Glutamatergic neuron (in vitro differentiated cells): ENCODE results near the gene SIDT1. TPM values are rescaled to one million over a fixed set of nuclear protein-coding genes. Genes with fewer than 3 reads are reported as not detected.

Experiments used
- DNase-seq: peaks from one replicate; pipeline ENCODE4 v3.0.0; 2022
- H3K27ac Mint-ChIP-seq: one replicate; pipeline ENCODE4 v1.8.0; 2020; ENCODE audit warnings: mild to moderate bottlenecking, mixed read lengths, inconsistent platforms; ENCODE audit not compliant: unreplicated experiment
- H3K27me3 Mint-ChIP-seq: one replicate; pipeline ENCODE4 v1.8.0; 2020; ENCODE audit warnings: mild to moderate bottlenecking, moderate library complexity, mixed read lengths, inconsistent platforms; ENCODE audit not compliant: unreplicated experiment
- H3K36me3 Mint-ChIP-seq: one replicate; pipeline ENCODE4 v1.8.0; 2020; ENCODE audit warnings: mild to moderate bottlenecking, mixed read lengths, inconsistent platforms; ENCODE audit not compliant: unreplicated experiment
- H3K4me1 Mint-ChIP-seq: one replicate; pipeline ENCODE4 v1.8.0; 2020; ENCODE audit warnings: mild to moderate bottlenecking, low read depth, mixed read lengths, inconsistent platforms; ENCODE audit not compliant: unreplicated experiment
- H3K4me3 Mint-ChIP-seq: one replicate; pipeline ENCODE4 v1.8.0; 2020; ENCODE audit warnings: mild to moderate bottlenecking, mixed read lengths, inconsistent platforms; ENCODE audit not compliant: unreplicated experiment
- H3K9me3 Mint-ChIP-seq: one replicate; pipeline ENCODE4 v1.8.0; 2020; ENCODE audit warnings: mild to moderate bottlenecking, moderate library complexity, mixed read lengths, inconsistent platforms; ENCODE audit not compliant: unreplicated experiment
- total RNA-seq: library from RNA; stranded (reverse); fragmentation: NEBNext Ultra II Directional; extraction: Animal tissue kit (Norgen Biotek cat#: 25700); gene quantifications from one replicate; pipeline ENCODE4 v1.2.1, GENCODE V29; 2021; ENCODE audit not compliant: unreplicated experiment
- TF ChIP-seq, protein P1 (sequence below): fragments of 200-600 bp; sonication (generic); IDR thresholded peaks from one replicate; pipeline ENCODE4 v1.5.0; 2021; ENCODE audit not compliant: partially characterized antibody, unreplicated experiment

Gene SIDT1
- total RNA-seq, 1 donor from 2014 or later: not detected

DNA sequence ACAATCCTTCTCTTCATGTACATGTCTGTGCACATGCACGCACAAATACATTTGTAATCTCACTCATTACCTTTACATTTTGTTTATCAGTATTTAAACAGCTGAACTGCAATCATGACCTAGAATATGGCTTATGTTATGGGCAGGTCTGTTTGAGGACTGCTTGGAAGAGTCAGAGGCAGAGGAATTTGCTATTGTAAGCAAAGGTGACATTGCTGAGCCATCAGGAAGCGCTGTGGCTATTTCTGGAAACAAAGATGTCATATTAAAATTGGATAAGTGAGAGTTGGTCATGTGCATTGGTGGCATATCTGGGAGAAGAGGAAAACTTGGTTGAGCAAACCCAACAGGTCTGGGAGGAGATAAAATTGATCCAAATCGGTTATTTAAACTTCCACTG, 122.5 kb downstream of the SIDT1 start:
- Mint-ChIP-seq H3K36me3 (peaks cover 26% of the 10 kb centered on the region), H3K27ac (no peak overlapping the region)
- TF ChIP-seq, protein P1, sequence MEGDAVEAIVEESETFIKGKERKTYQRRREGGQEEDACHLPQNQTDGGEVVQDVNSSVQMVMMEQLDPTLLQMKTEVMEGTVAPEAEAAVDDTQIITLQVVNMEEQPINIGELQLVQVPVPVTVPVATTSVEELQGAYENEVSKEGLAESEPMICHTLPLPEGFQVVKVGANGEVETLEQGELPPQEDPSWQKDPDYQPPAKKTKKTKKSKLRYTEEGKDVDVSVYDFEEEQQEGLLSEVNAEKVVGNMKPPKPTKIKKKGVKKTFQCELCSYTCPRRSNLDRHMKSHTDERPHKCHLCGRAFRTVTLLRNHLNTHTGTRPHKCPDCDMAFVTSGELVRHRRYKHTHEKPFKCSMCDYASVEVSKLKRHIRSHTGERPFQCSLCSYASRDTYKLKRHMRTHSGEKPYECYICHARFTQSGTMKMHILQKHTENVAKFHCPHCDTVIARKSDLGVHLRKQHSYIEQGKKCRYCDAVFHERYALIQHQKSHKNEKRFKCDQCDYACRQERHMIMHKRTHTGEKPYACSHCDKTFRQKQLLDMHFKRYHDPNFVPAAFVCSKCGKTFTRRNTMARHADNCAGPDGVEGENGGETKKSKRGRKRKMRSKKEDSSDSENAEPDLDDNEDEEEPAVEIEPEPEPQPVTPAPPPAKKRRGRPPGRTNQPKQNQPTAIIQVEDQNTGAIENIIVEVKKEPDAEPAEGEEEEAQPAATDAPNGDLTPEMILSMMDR: no peak

DNA sequence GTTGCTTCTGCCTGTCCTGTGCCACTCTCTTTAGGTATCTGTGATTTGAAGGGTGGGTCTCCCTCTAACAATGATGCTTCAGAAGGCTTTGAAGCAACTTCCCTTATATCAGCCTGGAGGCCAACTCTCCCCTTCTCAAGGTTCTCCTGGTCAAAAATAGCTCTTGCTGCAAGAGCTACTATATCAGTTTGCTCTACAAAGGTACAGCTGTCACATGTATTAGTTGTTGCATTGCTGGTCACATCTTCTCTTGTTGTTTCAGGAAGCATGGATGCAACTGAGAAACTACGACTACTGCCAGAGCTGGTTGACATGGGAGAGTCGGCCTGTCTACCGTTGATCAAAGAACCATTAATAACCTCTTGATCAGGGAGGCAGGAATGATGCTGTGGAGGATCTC, 125.8 kb downstream of the SIDT1 start:
- TF ChIP-seq, protein P1: no peak
- Mint-ChIP-seq H3K4me1 (no peaks in the 10 kb centered on the region), H3K36me3 (peaks cover 26% of the 10 kb centered on the region), H3K27ac (no peak overlapping the region), H3K9me3 (peaks cover 2% of the 10 kb centered on the region), H3K4me3 (no peak overlapping the region), H3K27me3 (peaks cover 3% of the 10 kb centered on the region)
- DNase-seq: no peak

More for the DNA sequence above, 122.5 kb downstream of the SIDT1 start:
- H3K9me3 Mint-ChIP-seq: peaks cover 2% of the 10 kb centered on the region
- H3K4me1 Mint-ChIP-seq: no peaks in the 10 kb centered on the region
- H3K4me3 Mint-ChIP-seq: no peak overlapping the region
- peaks cover 3% of the 10 kb centered on the region for H3K27me3 Mint-ChIP-seq
- no peak for DNase-seq

DNA sequence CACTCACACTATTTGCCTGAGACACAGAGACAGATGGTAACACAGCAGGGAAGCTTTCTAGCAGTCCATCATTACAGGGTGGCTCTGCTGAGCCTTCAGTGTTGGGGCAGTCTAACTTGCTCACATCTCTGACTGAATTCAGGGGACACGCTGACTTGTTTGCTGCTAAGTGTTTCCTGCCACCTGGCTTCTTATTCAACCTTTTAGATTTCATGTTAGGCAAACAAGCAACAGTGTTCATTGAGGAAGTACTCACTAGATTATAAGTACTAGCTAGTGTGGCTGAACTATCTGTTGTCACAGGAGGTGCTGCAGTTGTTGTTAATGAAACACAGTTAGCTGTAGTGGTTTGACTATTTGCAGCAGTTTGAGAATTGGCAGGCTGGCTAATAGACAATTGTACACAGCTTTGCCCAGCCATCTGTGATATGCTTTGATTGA, 126.8 kb downstream of the SIDT1 start:
- Mint-ChIP-seq H3K4me1 (no peaks in the 10 kb centered on the region), H3K27ac (no peak overlapping the region), H3K4me3 (no peak overlapping the region), H3K27me3 (peaks cover 3% of the 10 kb centered on the region), H3K36me3 (peaks cover 26% of the 10 kb centered on the region), H3K9me3 (peaks cover 2% of the 10 kb centered on the region)
- no peak for DNase-seq
- TF ChIP-seq, protein P1: no peak

DNA sequence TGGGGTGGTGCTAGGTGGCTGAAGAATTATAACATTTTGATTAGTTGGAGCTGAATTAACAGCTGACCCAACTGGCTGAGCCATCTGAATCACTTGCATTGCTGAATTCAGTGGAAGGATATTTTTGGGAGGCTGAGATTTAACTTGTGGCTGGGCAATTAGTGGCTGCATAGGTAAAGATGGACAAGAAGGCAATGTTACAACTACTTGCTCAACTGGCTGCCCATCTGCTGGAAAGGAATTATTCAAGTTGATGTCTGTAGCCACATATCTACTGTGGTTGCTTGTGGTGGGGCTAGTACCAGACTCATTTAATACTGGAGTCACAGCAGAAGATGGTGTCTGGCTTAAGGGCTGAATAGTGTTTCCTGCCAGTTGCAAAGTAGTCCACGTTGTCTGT, 127.6 kb downstream of the SIDT1 start:
- H3K4me1 Mint-ChIP-seq: no peaks in the 10 kb centered on the region
- H3K27me3 Mint-ChIP-seq: peaks cover 3% of the 10 kb centered on the region
- H3K36me3 Mint-ChIP-seq: peaks cover 26% of the 10 kb centered on the region
- peaks cover 2% of the 10 kb centered on the region for H3K9me3 Mint-ChIP-seq
- no peak overlapping the region for H3K27ac Mint-ChIP-seq
- H3K4me3 Mint-ChIP-seq: no peak overlapping the region
- no peak for DNase-seq
- TF ChIP-seq, protein P1: no peak

DNA sequence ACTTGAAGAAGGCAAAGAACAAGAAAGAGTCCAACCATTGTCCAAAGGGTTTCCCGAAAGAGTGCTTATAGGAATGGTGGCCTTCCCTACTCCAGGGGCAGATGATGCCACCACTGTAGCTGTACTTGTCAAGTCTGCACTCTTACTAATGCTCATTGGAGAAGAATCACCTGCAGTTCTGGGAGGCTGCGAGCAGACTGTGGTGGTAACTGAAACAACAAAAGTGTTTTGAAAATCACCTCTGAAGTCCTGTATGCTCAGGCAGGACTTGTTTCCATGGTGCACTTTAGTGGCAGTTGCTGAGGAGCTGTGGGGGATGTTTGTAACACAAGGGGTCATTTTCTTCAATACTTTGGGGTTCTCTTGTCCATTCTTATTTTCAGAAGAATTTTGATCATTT, 128.1 kb downstream of the SIDT1 start:
- H3K9me3 Mint-ChIP-seq: peaks cover 2% of the 10 kb centered on the region
- H3K27ac Mint-ChIP-seq: no peak overlapping the region
- peaks cover 26% of the 10 kb centered on the region for H3K36me3 Mint-ChIP-seq
- peaks cover 3% of the 10 kb centered on the region for H3K27me3 Mint-ChIP-seq
- DNase-seq: no peak
- H3K4me3 Mint-ChIP-seq: no peak overlapping the region
- TF ChIP-seq, protein P1: no peak
- no peaks in the 10 kb centered on the region for H3K4me1 Mint-ChIP-seq
